ENCODE data around the gene NDUFA6.

The NDUFA6 gene

GRCh38 chr22:42067671-42068251, 22.8 kb downstream of the NDUFA6 start:
- no peaks in the 10 kb centered on the region for H3K27me3 ChIP-seq
- peaks cover 47% of the 10 kb centered on the region for H3K36me3 ChIP-seq
- no peak overlapping the region for H3K4me3 ChIP-seq (ENCODE audit: low read depth in 1 of 2, low read length in 1 of 2)
- no peak for TF ChIP-seq CTCF (IDR thresholded peaks at IDR 0.05)
- no peak overlapping the region for H3K27ac ChIP-seq
- H3K9me3 ChIP-seq: no peaks in the 10 kb centered on the region
- H3K4me1 ChIP-seq (ENCODE audit: control insufficient read depth in 1 of 2, insufficient read depth in 1 of 2, low read depth in 1 of 2, low read length in 1 of 2): peaks cover 18 to 19% of the 10 kb centered on the region in 2 experiments

- no peak overlapping the region for H3K4me3 ChIP-seq (ENCODE audit: low read depth in 1 of 2, low read length in 1 of 2)
- H3K36me3 ChIP-seq: peaks cover 55% of the 10 kb centered on the region
- TF ChIP-seq CTCF (IDR thresholded peaks at IDR 0.05): no peak
- no peaks in the 10 kb centered on the region for H3K9me3 ChIP-seq
- no peaks in the 10 kb centered on the region for H3K27me3 ChIP-seq
- no peak overlapping the region for H3K27ac ChIP-seq
- H3K4me1 ChIP-seq (ENCODE audit: control insufficient read depth in 1 of 2, insufficient read depth in 1 of 2, low read depth in 1 of 2, low read length in 1 of 2): peaks cover 18 to 19% of the 10 kb centered on the region in 2 experiments
Observed at GRCh38 chr22:42066937-42067336, 23.6 kb downstream of the NDUFA6 start.

- Histone ChIP-seq H3K4me1 (ENCODE audit: control insufficient read depth in 1 of 2, insufficient read depth in 1 of 2, low read depth in 1 of 2, low read length in 1 of 2) (peaks cover 13 to 16% of the 10 kb centered on the region in 2 experiments), H3K9me3 (no peaks in the 10 kb centered on the region), H3K36me3 (peaks cover 58% of the 10 kb centered on the region), H3K27ac (no peak overlapping the region), H3K4me3 (ENCODE audit: low read depth in 1 of 2, low read length in 1 of 2) (no peak overlapping the region), H3K27me3 (no peaks in the 10 kb centered on the region)
- TF ChIP-seq CTCF (IDR thresholded peaks at IDR 0.05): no peak
Observed at GRCh38 chr22:42066126-42066761, 24.3 kb downstream of the NDUFA6 start.

- Histone ChIP-seq H3K9me3 (no peaks in the 10 kb centered on the region), H3K27ac (no peak overlapping the region), H3K4me3 (ENCODE audit: low read depth in 1 of 2, low read length in 1 of 2) (no peak overlapping the region), H3K36me3 (peaks cover 65% of the 10 kb centered on the region), H3K27me3 (no peaks in the 10 kb centered on the region), H3K4me1 (ENCODE audit: control insufficient read depth in 1 of 2, insufficient read depth in 1 of 2, low read depth in 1 of 2, low read length in 1 of 2) (peaks cover 9% of the 10 kb centered on the region in 2 experiments)
- no peak for TF ChIP-seq CTCF (IDR thresholded peaks at IDR 0.05)
Observed at GRCh38 chr22:42065438-42066125, 25.0 kb downstream of the NDUFA6 start.

GRCh38 chr22:42064629-42065028, 25.9 kb downstream of the NDUFA6 start:
- H3K4me3 ChIP-seq (ENCODE audit: low read depth in 1 of 2, low read length in 1 of 2): no peak overlapping the region
- H3K27ac ChIP-seq: no peak overlapping the region
- H3K27me3 ChIP-seq: no peaks in the 10 kb centered on the region
- peaks cover 74% of the 10 kb centered on the region for H3K36me3 ChIP-seq
- peaks cover under 1 to 1% of the 10 kb centered on the region in 2 experiments for H3K4me1 ChIP-seq (ENCODE audit: control insufficient read depth in 1 of 2, insufficient read depth in 1 of 2, low read depth in 1 of 2, low read length in 1 of 2)
- no peaks in the 10 kb centered on the region for H3K9me3 ChIP-seq
- no peak for TF ChIP-seq CTCF (IDR thresholded peaks at IDR 0.05)
